Liver (tissue), 3 donors: Measurements from ENCODE around the gene BCAR3.

Source experiments
- EGR1 ChIP-seq, 2 donors: IDR thresholded peaks; 2 replicates each; pipeline ENCODE4 v1.6.1; 2016 to 2018; ENCODE audit warnings: antibody characterized with exemption in 2 of 2, low read depth in 2 of 2
- FOXA1 ChIP-seq: IDR thresholded peaks from 2 replicates; pipeline ENCODE4 v1.6.1; 2016; ENCODE audit warnings: antibody characterized with exemption
- FOXA2 ChIP-seq: IDR thresholded peaks from 2 replicates; pipeline ENCODE4 v1.6.1; 2016; ENCODE audit warnings: antibody characterized with exemption
- GABPA ChIP-seq, 2 donors: IDR thresholded peaks in 1 of 2; conservative IDR thresholded peaks in 1 of 2; 2 replicates each; pipeline ENCODE4 v1.6.1; 2016; ENCODE audit warnings: antibody characterized with exemption in 2 of 2, mild to moderate bottlenecking in 1 of 2, moderate library complexity in 1 of 2
- JUND ChIP-seq, 2 donors: IDR thresholded peaks; 2 replicates each; pipeline ENCODE4 v1.6.1; 2016; ENCODE audit warnings: antibody characterized with exemption in 2 of 2
- NR2F2 ChIP-seq: IDR thresholded peaks from 2 replicates; pipeline ENCODE4 v1.6.1; 2016; ENCODE audit warnings: antibody characterized with exemption
- RXRA ChIP-seq, 2 donors: IDR thresholded peaks; 2 replicates each; pipeline ENCODE4 v1.6.1; 2017 to 2018; ENCODE audit warnings: antibody characterized with exemption in 2 of 2, mild to moderate bottlenecking in 1 of 2
- SP1 ChIP-seq: IDR thresholded peaks from 2 replicates; pipeline ENCODE4 v1.6.1; 2018; ENCODE audit warnings: antibody characterized with exemption, mild to moderate bottlenecking
- TAF1 ChIP-seq: conservative IDR thresholded peaks from 2 replicates; pipeline ENCODE4 v1.6.1; 2016; ENCODE audit warnings: antibody characterized with exemption, mild to moderate bottlenecking
- YY1 ChIP-seq: IDR thresholded peaks from 2 replicates; pipeline ENCODE4 v1.6.1; 2016; ENCODE audit warnings: antibody characterized with exemption, mild to moderate bottlenecking
- TF ChIP-seq, protein P1 (sequence below): fragments of 150-350 bp; IDR thresholded peaks from 2 replicates; pipeline ENCODE4 v1.5.1; 2017; ENCODE audit warnings: improper control_type of control experiment, low read depth, low read length; ENCODE audit not compliant: missing input control
- TF ChIP-seq, protein P2 (sequence below): IDR thresholded peaks from 2 replicates; pipeline ENCODE4 v1.6.1; 2016; ENCODE audit warnings: antibody characterized with exemption, mild to moderate bottlenecking
- TF ChIP-seq, protein P3 (sequence below): IDR thresholded peaks from 2 replicates; pipeline ENCODE4 v1.6.1; 2016; ENCODE audit warnings: antibody characterized with exemption
- TF ChIP-seq, protein P4 (sequence below): IDR thresholded peaks from 2 replicates; pipeline ENCODE4 v1.6.1; 2016; ENCODE audit warnings: antibody characterized with exemption
- donor health status: healthy.
- donor health status: healthy.

DNA sequence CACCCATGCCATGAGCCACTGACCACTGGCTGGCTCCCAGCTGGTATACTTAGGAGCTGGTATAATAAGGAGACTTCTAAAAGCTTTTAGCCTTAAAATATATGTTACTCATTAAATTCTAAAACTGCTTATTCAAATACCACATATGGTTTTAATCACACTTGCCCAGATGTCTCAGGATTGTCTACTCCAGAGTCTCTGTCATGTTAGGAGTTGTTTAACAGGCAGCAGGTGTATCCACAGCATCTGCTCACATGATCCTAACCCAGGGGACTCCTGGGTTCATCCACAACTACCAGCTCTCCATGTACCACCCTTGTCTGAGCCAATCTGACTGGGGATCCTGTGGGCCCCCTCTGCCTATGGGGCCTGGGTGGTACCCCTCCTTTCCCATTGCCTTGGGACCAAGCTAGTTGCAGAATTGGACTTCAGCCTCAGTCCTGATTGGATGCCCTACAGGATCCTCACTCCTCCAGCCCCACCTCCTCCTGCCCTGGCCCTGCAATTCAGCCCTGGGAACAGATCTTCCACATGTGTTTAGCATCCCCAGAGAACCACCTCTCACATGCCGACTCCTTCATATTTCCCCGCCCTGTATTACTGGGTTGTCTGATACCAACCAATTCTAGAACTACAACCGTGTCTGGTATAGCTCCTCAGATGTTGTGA is 61.3 kb downstream of the BCAR3 start:
- no peak for TF ChIP-seq YY1
- no peak for TF ChIP-seq FOXA2
- TF ChIP-seq TAF1: no peak
- TF ChIP-seq, protein P1, sequence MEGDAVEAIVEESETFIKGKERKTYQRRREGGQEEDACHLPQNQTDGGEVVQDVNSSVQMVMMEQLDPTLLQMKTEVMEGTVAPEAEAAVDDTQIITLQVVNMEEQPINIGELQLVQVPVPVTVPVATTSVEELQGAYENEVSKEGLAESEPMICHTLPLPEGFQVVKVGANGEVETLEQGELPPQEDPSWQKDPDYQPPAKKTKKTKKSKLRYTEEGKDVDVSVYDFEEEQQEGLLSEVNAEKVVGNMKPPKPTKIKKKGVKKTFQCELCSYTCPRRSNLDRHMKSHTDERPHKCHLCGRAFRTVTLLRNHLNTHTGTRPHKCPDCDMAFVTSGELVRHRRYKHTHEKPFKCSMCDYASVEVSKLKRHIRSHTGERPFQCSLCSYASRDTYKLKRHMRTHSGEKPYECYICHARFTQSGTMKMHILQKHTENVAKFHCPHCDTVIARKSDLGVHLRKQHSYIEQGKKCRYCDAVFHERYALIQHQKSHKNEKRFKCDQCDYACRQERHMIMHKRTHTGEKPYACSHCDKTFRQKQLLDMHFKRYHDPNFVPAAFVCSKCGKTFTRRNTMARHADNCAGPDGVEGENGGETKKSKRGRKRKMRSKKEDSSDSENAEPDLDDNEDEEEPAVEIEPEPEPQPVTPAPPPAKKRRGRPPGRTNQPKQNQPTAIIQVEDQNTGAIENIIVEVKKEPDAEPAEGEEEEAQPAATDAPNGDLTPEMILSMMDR: no peak
- TF ChIP-seq, protein P2, sequence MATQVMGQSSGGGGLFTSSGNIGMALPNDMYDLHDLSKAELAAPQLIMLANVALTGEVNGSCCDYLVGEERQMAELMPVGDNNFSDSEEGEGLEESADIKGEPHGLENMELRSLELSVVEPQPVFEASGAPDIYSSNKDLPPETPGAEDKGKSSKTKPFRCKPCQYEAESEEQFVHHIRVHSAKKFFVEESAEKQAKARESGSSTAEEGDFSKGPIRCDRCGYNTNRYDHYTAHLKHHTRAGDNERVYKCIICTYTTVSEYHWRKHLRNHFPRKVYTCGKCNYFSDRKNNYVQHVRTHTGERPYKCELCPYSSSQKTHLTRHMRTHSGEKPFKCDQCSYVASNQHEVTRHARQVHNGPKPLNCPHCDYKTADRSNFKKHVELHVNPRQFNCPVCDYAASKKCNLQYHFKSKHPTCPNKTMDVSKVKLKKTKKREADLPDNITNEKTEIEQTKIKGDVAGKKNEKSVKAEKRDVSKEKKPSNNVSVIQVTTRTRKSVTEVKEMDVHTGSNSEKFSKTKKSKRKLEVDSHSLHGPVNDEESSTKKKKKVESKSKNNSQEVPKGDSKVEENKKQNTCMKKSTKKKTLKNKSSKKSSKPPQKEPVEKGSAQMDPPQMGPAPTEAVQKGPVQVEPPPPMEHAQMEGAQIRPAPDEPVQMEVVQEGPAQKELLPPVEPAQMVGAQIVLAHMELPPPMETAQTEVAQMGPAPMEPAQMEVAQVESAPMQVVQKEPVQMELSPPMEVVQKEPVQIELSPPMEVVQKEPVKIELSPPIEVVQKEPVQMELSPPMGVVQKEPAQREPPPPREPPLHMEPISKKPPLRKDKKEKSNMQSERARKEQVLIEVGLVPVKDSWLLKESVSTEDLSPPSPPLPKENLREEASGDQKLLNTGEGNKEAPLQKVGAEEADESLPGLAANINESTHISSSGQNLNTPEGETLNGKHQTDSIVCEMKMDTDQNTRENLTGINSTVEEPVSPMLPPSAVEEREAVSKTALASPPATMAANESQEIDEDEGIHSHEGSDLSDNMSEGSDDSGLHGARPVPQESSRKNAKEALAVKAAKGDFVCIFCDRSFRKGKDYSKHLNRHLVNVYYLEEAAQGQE: no peak
- no peak for TF ChIP-seq RXRA (IDR thresholded peaks at IDR 0.05)
- TF ChIP-seq GABPA (IDR thresholded peaks at IDR 0.05 in 1 of 2, conservative IDR thresholded peaks at IDR 0.05 in 1 of 2): no peak
- TF ChIP-seq JUND (IDR thresholded peaks at IDR 0.05): no peak
- TF ChIP-seq, protein P3, sequence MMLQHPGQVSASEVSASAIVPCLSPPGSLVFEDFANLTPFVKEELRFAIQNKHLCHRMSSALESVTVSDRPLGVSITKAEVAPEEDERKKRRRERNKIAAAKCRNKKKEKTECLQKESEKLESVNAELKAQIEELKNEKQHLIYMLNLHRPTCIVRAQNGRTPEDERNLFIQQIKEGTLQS: no peak
- TF ChIP-seq NR2F2: no peak
- TF ChIP-seq, protein P4, sequence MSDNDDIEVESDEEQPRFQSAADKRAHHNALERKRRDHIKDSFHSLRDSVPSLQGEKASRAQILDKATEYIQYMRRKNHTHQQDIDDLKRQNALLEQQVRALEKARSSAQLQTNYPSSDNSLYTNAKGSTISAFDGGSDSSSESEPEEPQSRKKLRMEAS: no peak
- TF ChIP-seq SP1: no peak
- TF ChIP-seq FOXA1: no peak
- TF ChIP-seq EGR1 (IDR thresholded peaks at IDR 0.05; ENCODE audit: low read depth in 2 of 2): no peak
